BE2C (cell line): ENCODE data around the gene DSTYK.
"Not testable (repeated sequence)": the region's sequence is repeated elsewhere in the genome, so short reads cannot be mapped to it uniquely, and the experiment has no call there.

Experiments used
- DNase-seq: peaks from one replicate; pipeline ENCODE4 v3.0.0-alpha.2; 2020
- H3K27me3 ChIP-seq: fragments of 250-450 bp; sonication (Bioruptor Pico); 2 replicates; pipeline ENCODE4 v1.5.1; 2020; ENCODE audit warnings: mild to moderate bottlenecking
- H3K36me3 ChIP-seq: fragments of 250-450 bp; sonication (Bioruptor Pico); 2 replicates; pipeline ENCODE4 v1.5.1; 2020; ENCODE audit warnings: mild to moderate bottlenecking
- H3K4me1 ChIP-seq: fragments of 250-450 bp; sonication (Bioruptor Pico); 2 replicates; pipeline ENCODE4 v1.5.1; 2020
- H3K4me3 ChIP-seq: 2 replicates; pipeline ENCODE4 v1.5.1; 2011; ENCODE audit warnings: low read depth, low read length
- H3K9me3 ChIP-seq: fragments of 250-450 bp; sonication (Bioruptor Pico); 2 replicates; pipeline ENCODE4 v1.5.1; 2020
- TF ChIP-seq, protein P1 (sequence below): IDR thresholded peaks from 2 replicates; pipeline ENCODE4 v1.5.1; 2012; ENCODE audit warnings: mild to moderate bottlenecking, low read depth, low read length

The DSTYK gene

DNA sequence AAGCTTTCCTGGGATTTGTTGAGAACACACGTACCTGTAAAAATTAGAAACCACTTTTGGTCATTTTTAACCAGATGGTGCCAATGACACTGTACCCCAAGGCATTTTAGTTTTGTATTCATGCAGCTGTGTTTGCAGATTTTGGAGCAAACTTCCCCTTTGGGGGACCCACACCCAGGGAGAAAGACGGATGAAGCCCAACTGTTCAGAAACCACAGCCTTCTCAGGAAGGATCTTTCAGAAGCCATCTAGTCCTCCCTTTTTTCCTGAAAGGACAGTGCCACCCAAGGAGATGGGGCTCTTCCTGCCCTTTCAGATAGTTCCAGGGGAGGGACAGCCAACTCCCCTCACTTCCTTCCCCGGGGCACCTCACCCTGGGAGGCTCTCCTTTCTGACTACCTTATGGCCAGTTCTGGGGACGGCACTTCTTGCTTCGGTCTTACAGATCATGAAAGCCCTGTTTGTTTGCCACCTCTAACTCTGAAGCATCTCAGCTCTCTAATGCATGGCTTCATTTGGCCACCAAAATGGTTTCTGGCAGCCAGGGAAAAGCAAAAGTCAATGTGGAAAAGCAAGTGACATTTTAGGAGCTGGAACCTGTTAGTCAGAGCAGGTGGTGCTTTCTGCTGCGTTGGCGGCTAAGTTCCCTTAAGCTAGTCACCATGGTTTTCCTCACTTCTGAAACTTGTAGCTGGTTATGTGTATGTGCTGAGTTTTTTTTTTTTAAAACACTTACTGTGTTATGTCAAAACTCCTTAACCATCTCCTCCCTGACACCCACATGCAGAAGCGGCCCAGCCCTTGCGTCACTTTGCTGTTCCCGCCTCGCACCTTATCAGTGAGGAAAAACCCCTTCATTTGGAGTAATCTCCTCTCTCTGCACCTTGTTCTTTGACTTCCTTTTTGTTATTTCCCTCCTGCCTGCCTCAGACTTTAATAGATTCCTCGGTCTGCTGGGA is 26.3 kb upstream of the DSTYK start:
- H3K4me3 ChIP-seq: no peak overlapping the region
- H3K27me3 ChIP-seq: no peaks in the 10 kb centered on the region

DNA sequence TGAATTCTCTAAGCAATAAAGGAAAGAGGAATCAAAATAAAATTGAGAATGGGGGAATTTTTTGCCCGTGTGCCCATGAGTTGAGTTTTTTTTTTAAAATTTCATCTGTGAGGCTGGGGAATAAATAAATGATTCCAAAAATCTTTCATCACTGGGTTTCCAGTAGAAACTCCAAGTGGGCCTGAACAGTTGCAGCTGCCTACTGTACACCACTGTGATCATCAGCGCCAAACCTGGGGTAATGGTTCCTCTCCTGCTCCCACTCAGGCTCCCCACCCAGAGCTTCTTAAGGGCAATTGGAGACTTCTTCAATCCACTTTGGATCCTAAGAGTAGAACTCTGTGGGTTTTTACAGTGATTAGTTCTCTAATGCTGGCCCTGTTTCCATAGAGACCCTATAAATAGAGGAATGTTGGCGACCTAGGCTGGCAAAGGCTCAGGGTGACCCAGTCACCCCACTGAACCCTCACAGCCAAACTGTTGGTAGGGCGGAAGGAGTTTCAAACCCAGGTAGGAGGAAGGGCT is 25.5 kb upstream of the DSTYK start:
- Histone ChIP-seq H3K27me3 (no peaks in the 10 kb centered on the region), H3K36me3 (no peaks in the 10 kb centered on the region), H3K4me3 (no peak overlapping the region), H3K4me1 (no peaks in the 10 kb centered on the region), H3K9me3 (no peaks in the 10 kb centered on the region)
- no peak for DNase-seq
- TF ChIP-seq, protein P1, sequence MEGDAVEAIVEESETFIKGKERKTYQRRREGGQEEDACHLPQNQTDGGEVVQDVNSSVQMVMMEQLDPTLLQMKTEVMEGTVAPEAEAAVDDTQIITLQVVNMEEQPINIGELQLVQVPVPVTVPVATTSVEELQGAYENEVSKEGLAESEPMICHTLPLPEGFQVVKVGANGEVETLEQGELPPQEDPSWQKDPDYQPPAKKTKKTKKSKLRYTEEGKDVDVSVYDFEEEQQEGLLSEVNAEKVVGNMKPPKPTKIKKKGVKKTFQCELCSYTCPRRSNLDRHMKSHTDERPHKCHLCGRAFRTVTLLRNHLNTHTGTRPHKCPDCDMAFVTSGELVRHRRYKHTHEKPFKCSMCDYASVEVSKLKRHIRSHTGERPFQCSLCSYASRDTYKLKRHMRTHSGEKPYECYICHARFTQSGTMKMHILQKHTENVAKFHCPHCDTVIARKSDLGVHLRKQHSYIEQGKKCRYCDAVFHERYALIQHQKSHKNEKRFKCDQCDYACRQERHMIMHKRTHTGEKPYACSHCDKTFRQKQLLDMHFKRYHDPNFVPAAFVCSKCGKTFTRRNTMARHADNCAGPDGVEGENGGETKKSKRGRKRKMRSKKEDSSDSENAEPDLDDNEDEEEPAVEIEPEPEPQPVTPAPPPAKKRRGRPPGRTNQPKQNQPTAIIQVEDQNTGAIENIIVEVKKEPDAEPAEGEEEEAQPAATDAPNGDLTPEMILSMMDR: no peak

More for the DNA sequence above, 26.3 kb upstream of the DSTYK start:
- no peaks in the 10 kb centered on the region for H3K9me3 ChIP-seq
- no peak for DNase-seq
- TF ChIP-seq, protein P1: no peak
- no peaks in the 10 kb centered on the region for H3K36me3 ChIP-seq
- no peaks in the 10 kb centered on the region for H3K4me1 ChIP-seq

- no peak overlapping the region for H3K4me3 ChIP-seq
- no peaks in the 10 kb centered on the region for H3K36me3 ChIP-seq
These were observed 25.0 kb upstream of the DSTYK start for GRCh38 chr1:205236526-205236925.

DNA sequence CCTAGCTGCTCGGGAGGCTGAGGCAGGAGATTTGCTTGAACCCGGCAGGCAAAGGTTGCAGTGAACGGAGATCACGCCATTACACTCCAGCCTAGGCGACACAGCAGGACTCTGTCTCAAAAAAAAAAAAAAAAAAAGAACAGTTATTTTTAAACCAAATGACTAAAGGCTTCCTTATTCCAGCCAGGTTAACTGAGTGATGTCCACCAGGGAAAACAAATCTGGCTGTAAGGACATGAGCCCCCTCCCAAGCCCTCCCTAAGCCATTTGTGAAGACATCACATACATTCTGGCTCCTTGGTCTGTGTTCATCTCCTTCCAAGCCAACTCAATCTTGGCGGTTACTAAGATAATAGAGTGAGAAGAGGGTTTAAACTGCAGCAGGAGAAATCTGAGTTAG is 24.4 kb upstream of the DSTYK start:
- H3K4me1 ChIP-seq: no peaks in the 10 kb centered on the region
- no peaks in the 10 kb centered on the region for H3K36me3 ChIP-seq
- H3K9me3 ChIP-seq: no peaks in the 10 kb centered on the region
- TF ChIP-seq, protein P1: no peak
- DNase-seq: no peak
- H3K4me3 ChIP-seq: no peak overlapping the region
- H3K27me3 ChIP-seq: no peaks in the 10 kb centered on the region

More at GRCh38 chr1:205236526-205236925, 25.0 kb upstream of the DSTYK start:
- no peaks in the 10 kb centered on the region for H3K9me3 ChIP-seq
- no peaks in the 10 kb centered on the region for H3K4me1 ChIP-seq
- no peaks in the 10 kb centered on the region for H3K27me3 ChIP-seq
- TF ChIP-seq, protein P1: no peak
- DNase-seq: no peak

DNA sequence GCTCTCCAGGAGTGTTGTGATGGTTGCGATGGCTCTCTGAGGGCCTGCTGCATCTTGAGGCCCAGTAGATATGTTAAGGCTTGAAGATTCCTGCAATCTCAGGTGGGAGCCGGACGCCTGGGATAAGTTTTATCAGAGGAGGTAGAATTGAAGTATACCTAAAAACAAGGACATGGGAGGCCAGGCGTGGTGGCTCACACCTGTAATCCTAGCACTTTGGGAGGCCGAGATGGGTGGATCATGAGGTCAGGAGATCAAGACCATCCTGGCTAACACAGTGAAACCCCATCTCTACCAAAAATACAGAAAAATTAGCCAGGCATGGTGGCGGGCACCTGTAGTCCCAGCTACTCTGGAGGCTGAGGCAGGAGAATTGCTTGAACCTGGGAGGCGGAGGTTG is 22.5 kb upstream of the DSTYK start:
- not testable (repeated sequence) for H3K27me3 ChIP-seq, H3K4me3 ChIP-seq, H3K4me1 ChIP-seq, DNase-seq, H3K36me3 ChIP-seq, H3K9me3 ChIP-seq

- TF ChIP-seq, protein P1: no peak
- no peak for DNase-seq
- H3K4me1 ChIP-seq: peaks cover 3% of the 10 kb centered on the region; the same call in 1 of the 2 replicates
- H3K9me3 ChIP-seq: no peaks in the 10 kb centered on the region
- no peaks in the 10 kb centered on the region for H3K27me3 ChIP-seq
- H3K36me3 ChIP-seq: no peaks in the 10 kb centered on the region
- no peak overlapping the region for H3K4me3 ChIP-seq
These were observed 21.5 kb upstream of the DSTYK start for GRCh38 chr1:205232945-205233397.
